K562 (cell line): Measurements from ENCODE around the gene TYW1.

Source experiments
- CEBPB ChIP-seq: fragments of 450-650 bp; IDR thresholded peaks from 2 replicates; pipeline ENCODE4 v1.6.1; 2016; ENCODE audit warnings: missing genetic modification characterization, missing compliant biosample characterization
- GABPB1 ChIP-seq: sonication (generic); formaldehyde crosslinking; IDR thresholded peaks from 2 replicates; pipeline ENCODE4 v1.8.0; 2022; ENCODE audit warnings: mild to moderate bottlenecking, missing genetic modification reagents
- GTF2F1 ChIP-seq: IDR thresholded peaks from 2 replicates; pipeline ENCODE4 v1.6.1; 2011; ENCODE audit warnings: low read depth, low read length, improper control_type of control experiment
- JUN ChIP-seq, 2 experiments: sonication (generic) in 1 of 2; formaldehyde crosslinking in 1 of 2; IDR thresholded peaks; 2 replicates each; pipeline versions ENCODE4 v1.6.1 to v1.8.0; 2012 to 2022; ENCODE audit warnings: borderline replicate concordance in 2 of 2, mild to moderate bottlenecking in 2 of 2, improper control_type of control experiment in 1 of 2, low read depth in 1 of 2, low read length in 1 of 2, missing genetic modification reagents in 1 of 2
- KLF1 ChIP-seq: fragments of 450-650 bp; IDR thresholded peaks from 2 replicates; pipeline ENCODE4 v1.6.1; 2016; ENCODE audit warnings: missing genetic modification characterization, missing compliant biosample characterization
- SAP30 ChIP-seq: fragments of 200-600 bp; sonication (generic); IDR thresholded peaks from 2 replicates; pipeline ENCODE4 v1.6.1; 2012; ENCODE audit warnings: borderline replicate concordance, low read depth, mild to moderate bottlenecking, moderate library complexity, low read length, control low read depth, inconsistent platforms; ENCODE audit not compliant: insufficient read depth, poor library complexity, severe bottlenecking
- XRCC5 ChIP-seq: fragments of 200-400 bp; formaldehyde crosslinking; IDR thresholded peaks from 2 replicates; pipeline ENCODE4 v1.6.1; 2017; ENCODE audit warnings: low read depth, mild to moderate bottlenecking, low read length
- ZNF146 ChIP-seq: IDR thresholded peaks from one replicate; pipeline ENCODE4 v1.6.1; 2018; ENCODE audit warnings: missing compliant biosample characterization; ENCODE audit not compliant: unreplicated experiment
- ZNF274 ChIP-seq: IDR thresholded peaks from 2 replicates; pipeline ENCODE4 v1.6.1; 2011; ENCODE audit warnings: low read depth, mild to moderate bottlenecking, low read length, moderate library complexity, borderline replicate concordance
- ZNF561 ChIP-seq: fragments of 450-650 bp; formaldehyde crosslinking; conservative IDR thresholded peaks from 2 replicates; pipeline ENCODE4 v1.4.0; 2020; ENCODE audit warnings: mild to moderate bottlenecking, moderate library complexity
- TF ChIP-seq, protein P1 (sequence below): sonication (generic); formaldehyde crosslinking; IDR thresholded peaks from 2 replicates; pipeline ENCODE4 v1.8.1; 2023; ENCODE audit warnings: mild to moderate bottlenecking, missing genetic modification reagents
- TF ChIP-seq, protein P2 (sequence below), 2 experiments: fragments of 450-650 bp; formaldehyde crosslinking in 1 of 2; IDR thresholded peaks; 2 replicates each; pipeline versions ENCODE4 v1.4.0 to v1.6.1; 2014 to 2020; ENCODE audit warnings: mild to moderate bottlenecking in 2 of 2, borderline replicate concordance in 1 of 2, low read depth in 1 of 2
- TF ChIP-seq, protein P3 (sequence below): fragments of 150-350 bp; IDR thresholded peaks from 2 replicates; pipeline ENCODE4 v1.6.1; 2014; ENCODE audit warnings: low read depth, mild to moderate bottlenecking, low read length, borderline replicate concordance

DNA sequence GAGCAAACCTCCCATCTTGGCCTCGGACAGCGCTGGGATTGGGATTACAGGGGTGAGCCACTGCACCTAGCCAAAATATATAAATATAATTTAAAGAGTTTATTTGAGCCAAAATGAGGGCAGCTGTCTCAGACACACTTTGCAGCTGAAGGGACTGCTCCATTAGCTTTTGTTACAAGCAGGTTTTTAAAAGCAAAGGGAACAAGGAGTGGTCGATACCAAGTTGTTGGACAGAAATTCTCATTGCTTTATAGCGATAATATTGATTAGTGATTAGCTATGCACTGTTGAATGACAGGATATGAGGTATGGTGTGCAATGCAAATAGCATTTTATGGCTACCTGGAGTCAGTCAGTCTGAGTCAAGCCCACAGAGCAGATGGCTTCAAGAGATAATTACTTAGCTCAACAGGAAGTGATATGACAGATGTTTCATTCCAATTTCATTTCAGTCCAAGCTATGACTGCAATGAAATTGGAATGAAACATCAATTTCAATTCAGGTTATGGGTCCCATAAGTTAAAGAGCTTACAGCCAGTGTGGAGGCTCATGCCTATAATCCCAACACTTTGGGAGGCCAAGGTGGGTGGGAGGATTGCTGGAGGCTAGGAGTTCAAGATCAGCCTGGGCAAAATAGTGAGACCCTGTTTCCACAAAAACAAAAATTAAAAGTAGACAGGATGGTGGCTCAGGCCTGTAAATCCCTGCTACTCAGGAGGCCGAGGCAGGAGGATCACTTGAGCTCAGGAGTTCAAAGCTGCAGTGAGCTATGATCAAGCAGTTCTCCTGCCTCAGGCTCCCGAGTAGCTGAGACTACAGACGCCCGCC lies 23.1 kb downstream of the TYW1 start:
- no peak for TF ChIP-seq ZNF561 (CRISPR knock-in tag)
- TF ChIP-seq SAP30, result no peak
- TF ChIP-seq, protein P1, sequence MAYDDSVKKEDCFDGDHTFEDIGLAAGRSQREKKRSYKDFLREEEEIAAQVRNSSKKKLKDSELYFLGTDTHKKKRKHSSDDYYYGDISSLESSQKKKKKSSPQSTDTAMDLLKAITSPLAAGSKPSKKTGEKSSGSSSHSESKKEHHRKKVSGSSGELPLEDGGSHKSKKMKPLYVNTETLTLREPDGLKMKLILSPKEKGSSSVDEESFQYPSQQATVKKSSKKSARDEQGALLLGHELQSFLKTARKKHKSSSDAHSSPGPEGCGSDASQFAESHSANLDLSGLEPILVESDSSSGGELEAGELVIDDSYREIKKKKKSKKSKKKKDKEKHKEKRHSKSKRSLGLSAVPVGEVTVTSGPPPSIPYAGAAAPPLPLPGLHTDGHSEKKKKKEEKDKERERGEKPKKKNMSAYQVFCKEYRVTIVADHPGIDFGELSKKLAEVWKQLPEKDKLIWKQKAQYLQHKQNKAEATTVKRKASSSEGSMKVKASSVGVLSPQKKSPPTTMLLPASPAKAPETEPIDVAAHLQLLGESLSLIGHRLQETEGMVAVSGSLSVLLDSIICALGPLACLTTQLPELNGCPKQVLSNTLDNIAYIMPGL, result no peak
- TF ChIP-seq, protein P2, sequence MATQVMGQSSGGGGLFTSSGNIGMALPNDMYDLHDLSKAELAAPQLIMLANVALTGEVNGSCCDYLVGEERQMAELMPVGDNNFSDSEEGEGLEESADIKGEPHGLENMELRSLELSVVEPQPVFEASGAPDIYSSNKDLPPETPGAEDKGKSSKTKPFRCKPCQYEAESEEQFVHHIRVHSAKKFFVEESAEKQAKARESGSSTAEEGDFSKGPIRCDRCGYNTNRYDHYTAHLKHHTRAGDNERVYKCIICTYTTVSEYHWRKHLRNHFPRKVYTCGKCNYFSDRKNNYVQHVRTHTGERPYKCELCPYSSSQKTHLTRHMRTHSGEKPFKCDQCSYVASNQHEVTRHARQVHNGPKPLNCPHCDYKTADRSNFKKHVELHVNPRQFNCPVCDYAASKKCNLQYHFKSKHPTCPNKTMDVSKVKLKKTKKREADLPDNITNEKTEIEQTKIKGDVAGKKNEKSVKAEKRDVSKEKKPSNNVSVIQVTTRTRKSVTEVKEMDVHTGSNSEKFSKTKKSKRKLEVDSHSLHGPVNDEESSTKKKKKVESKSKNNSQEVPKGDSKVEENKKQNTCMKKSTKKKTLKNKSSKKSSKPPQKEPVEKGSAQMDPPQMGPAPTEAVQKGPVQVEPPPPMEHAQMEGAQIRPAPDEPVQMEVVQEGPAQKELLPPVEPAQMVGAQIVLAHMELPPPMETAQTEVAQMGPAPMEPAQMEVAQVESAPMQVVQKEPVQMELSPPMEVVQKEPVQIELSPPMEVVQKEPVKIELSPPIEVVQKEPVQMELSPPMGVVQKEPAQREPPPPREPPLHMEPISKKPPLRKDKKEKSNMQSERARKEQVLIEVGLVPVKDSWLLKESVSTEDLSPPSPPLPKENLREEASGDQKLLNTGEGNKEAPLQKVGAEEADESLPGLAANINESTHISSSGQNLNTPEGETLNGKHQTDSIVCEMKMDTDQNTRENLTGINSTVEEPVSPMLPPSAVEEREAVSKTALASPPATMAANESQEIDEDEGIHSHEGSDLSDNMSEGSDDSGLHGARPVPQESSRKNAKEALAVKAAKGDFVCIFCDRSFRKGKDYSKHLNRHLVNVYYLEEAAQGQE (IDR thresholded peaks at IDR 0.05; ENCODE audit: borderline replicate concordance), result no peak; the same call in 1 of the 2 replicates
- TF ChIP-seq, protein P2 (CRISPR knock-in tag; IDR thresholded peaks at IDR 0.05; ENCODE audit: low read depth), result no peak
- no peak for TF ChIP-seq XRCC5
- TF ChIP-seq JUN (IDR thresholded peaks at IDR 0.05; ENCODE audit: borderline replicate concordance, low read depth, low read length), result peak; percentile 89
- TF ChIP-seq JUN (CRISPR knock-in tag; IDR thresholded peaks at IDR 0.05; ENCODE audit: borderline replicate concordance), result 0 out of 2 replicates have a peak, but pooled peaks have one; percentile 13
- TF ChIP-seq, protein P3, sequence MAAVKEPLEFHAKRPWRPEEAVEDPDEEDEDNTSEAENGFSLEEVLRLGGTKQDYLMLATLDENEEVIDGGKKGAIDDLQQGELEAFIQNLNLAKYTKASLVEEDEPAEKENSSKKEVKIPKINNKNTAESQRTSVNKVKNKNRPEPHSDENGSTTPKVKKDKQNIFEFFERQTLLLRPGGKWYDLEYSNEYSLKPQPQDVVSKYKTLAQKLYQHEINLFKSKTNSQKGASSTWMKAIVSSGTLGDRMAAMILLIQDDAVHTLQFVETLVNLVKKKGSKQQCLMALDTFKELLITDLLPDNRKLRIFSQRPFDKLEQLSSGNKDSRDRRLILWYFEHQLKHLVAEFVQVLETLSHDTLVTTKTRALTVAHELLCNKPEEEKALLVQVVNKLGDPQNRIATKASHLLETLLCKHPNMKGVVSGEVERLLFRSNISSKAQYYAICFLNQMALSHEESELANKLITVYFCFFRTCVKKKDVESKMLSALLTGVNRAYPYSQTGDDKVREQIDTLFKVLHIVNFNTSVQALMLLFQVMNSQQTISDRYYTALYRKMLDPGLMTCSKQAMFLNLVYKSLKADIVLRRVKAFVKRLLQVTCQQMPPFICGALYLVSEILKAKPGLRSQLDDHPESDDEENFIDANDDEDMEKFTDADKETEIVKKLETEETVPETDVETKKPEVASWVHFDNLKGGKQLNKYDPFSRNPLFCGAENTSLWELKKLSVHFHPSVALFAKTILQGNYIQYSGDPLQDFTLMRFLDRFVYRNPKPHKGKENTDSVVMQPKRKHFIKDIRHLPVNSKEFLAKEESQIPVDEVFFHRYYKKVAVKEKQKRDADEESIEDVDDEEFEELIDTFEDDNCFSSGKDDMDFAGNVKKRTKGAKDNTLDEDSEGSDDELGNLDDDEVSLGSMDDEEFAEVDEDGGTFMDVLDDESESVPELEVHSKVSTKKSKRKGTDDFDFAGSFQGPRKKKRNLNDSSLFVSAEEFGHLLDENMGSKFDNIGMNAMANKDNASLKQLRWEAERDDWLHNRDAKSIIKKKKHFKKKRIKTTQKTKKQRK, result no peak
- peak; percentile 54; the same call in 1 of the 2 replicates for TF ChIP-seq CEBPB
- TF ChIP-seq ZNF274, result no peak
- TF ChIP-seq GTF2F1, result no peak
- no peak for TF ChIP-seq ZNF146 (CRISPR knock-in tag)
- no peak; the same call in 1 of the 2 replicates for TF ChIP-seq GABPB1 (CRISPR knock-in tag)
- no peak for TF ChIP-seq KLF1 (tag)
